Esophagus muscularis mucosa (tissue), 3 donors: Measurements from ENCODE around the gene ERBB4.

ENCODE experiments used
- POLR2A ChIP-seq: fragments of 450-650 bp; IDR thresholded peaks from one replicate; pipeline ENCODE4 v1.6.1; 2017; ENCODE audit warnings: antibody characterized with exemption, moderate library complexity, mild to moderate bottlenecking, low read depth
- POLR2AphosphoS5 ChIP-seq, 2 donors: sonication (generic); formaldehyde crosslinking; IDR thresholded peaks; one replicate each; pipeline ENCODE4 v1.6.1; 2017; ENCODE audit warnings: antibody characterized with exemption in 2 of 2
- TF ChIP-seq, protein P1 (sequence below), 3 experiments: fragments of 200-600 bp in 2 of 3; fragments of 450-650 bp in 1 of 3; sonication (generic) in 2 of 3; IDR thresholded peaks; one replicate each; pipeline ENCODE4 v1.5.1; 2017 to 2019; ENCODE audit warnings: antibody characterized with exemption in 3 of 3, mild to moderate bottlenecking in 2 of 3, moderate library complexity in 1 of 3

DNA sequence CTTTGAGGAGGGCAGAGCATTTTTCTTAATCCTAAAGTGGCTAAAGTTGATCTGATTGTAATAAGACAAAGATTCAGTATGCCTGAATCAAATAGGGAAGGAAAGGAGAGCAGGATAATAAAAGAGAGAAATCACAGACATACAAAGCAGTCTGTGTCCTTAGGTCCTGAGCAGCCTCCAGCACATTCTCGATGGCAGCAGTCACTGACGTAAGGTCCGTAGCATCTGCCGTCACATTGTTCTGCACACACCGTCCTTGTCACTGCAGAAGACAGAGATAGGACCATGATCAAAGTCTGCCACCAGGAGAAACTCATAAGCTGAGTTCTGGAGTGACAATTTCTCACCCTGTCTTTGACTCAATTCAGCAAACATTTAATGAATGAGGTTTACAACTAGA, 813.7 kb downstream of the ERBB4 start:
- TF ChIP-seq, protein P1, sequence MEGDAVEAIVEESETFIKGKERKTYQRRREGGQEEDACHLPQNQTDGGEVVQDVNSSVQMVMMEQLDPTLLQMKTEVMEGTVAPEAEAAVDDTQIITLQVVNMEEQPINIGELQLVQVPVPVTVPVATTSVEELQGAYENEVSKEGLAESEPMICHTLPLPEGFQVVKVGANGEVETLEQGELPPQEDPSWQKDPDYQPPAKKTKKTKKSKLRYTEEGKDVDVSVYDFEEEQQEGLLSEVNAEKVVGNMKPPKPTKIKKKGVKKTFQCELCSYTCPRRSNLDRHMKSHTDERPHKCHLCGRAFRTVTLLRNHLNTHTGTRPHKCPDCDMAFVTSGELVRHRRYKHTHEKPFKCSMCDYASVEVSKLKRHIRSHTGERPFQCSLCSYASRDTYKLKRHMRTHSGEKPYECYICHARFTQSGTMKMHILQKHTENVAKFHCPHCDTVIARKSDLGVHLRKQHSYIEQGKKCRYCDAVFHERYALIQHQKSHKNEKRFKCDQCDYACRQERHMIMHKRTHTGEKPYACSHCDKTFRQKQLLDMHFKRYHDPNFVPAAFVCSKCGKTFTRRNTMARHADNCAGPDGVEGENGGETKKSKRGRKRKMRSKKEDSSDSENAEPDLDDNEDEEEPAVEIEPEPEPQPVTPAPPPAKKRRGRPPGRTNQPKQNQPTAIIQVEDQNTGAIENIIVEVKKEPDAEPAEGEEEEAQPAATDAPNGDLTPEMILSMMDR (IDR thresholded peaks at IDR 0.05): no peak
- TF ChIP-seq POLR2AphosphoS5 (IDR thresholded peaks at IDR 0.05) (no peak), POLR2A (no peak)
